ENCODE results near the gene CLCN2. TPM values are rescaled to one million over a fixed set of nuclear protein-coding genes. Genes with fewer than 3 reads are reported as not detected.
A peak's percentile ranks its signal among the peaks of the same experiment; 100 is the strongest.

CLCN2 gene
- total RNA-seq, 1 donor from 2014 or later: 9.0 TPM

DNA sequence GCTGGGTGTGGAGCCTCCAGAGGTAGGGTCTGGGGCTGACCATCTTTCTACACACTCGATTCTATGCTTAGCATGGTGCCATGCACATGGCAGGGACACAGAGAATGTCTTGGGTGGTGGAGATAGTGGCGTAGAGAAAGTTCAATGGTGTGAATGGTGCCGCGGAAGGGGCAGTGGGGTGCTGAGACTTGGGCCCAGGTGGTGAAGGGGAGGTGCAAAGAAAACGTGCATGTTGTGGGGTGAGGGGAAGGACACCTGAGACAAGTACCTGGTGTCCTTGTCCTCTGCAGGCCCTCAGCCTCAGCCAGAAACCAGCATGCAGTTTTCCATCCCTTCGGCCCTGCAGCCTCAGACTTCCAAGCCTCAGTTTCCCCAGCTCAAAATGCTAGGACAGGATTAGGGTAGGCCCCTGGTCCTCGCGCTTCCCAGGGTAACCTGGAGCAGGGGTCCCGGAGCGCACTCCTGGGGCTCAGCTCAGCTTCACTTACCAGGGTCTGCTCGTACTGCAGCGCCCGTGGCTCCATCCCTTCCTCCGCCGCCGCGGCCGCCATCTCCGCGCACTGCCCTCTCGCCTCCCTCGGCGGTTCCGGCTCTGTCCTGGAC is 375 bp downstream of the CLCN2 start:
- Histone ChIP-seq H3K9me3 (ENCODE audit: insufficient read depth, low read depth, low read length) (no peaks in the 10 kb centered on the region), H3K4me3 (ENCODE audit: insufficient read depth, low read depth, low read length) (peak overlapping the region; percentile 82), H4K20me1 (ENCODE audit: insufficient read depth, low read length) (peaks cover 17% of the 10 kb centered on the region), H3K79me2 (ENCODE audit: insufficient read depth, low read length) (peaks cover 34% of the 10 kb centered on the region), H2AFZ (ENCODE audit: low read depth, low read length) (peak overlapping the region; percentile 92), H3K27ac (ENCODE audit: low read depth, low read length) (no peak overlapping the region), H3K27me3 (ENCODE audit: insufficient read depth, low read length) (no peaks in the 10 kb centered on the region), H3K4me1 (ENCODE audit: insufficient read depth, low read length) (peaks cover 10% of the 10 kb centered on the region), H3K36me3 (ENCODE audit: insufficient read depth, low read length) (peaks cover 6% of the 10 kb centered on the region), H3K4me2 (ENCODE audit: low read length) (peak overlapping the region; percentile 92), H3K9ac (ENCODE audit: low read length) (peak overlapping the region; percentile 88)
- DNase-seq (ENCODE audit: low read depth): no peak
- no peak for FAIRE-seq
- TF ChIP-seq EZH2 (IDR thresholded peaks at IDR 0.05; ENCODE audit: insufficient read depth, low read length): no peak
- H3K9me3 Mint-ChIP-seq (ENCODE audit: unreplicated experiment): no peaks in the 10 kb centered on the region
- H3K27ac Mint-ChIP-seq (ENCODE audit: unreplicated experiment): peak overlapping the region; percentile 53
- peak overlapping the region; percentile 88 for H3K4me3 Mint-ChIP-seq (ENCODE audit: unreplicated experiment)
- H3K4me1 Mint-ChIP-seq (ENCODE audit: low read depth, unreplicated experiment): peaks cover 16% of the 10 kb centered on the region
- H3K27me3 Mint-ChIP-seq (ENCODE audit: low read depth, unreplicated experiment): no peaks in the 10 kb centered on the region
- H3K36me3 Mint-ChIP-seq (ENCODE audit: low read depth, unreplicated experiment): peaks cover 13% of the 10 kb centered on the region

DNA sequence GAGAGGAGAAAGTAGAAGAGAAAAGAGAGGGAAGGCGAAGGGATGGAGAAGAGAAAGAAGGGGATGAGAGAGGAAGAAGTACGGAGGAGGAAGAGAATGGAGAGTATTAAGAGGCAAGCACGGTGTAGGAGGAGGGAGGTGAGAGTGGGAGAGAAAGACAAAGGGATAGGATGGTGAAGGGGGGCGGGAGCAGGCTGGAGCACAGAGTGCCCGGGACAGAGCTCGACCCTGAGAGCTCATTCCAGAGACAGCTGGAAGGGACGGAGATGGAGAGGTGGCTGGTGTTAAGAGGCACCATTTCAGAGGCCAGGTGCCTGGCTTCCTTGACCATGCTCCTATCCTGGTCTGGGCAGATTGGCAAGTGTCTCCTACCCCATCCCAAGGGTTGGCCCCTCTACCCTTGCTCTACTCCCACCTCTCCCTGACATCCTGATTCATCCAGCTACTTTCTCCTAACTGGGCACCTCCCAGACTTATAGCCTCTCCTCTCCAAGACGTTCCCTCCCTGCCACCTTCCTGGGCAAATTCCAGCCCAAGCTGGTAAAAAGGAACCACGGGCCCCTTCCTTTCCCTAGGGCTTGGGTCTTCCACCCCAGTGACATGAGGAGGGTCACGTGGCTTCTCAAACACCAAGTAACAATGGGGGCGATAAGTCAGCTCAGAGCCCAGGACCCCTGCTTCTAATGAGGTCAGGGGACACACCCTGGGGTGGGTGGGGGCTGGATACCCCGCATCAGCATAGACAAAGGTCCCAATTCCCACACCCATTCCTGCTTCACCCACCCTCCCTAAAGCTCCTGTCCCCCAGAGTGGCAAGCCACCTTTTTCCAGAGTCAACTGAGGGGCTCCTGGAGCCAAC is 1.1 kb downstream of the CLCN2 start:
- peaks cover 33% of the 10 kb centered on the region for H3K79me2 ChIP-seq (ENCODE audit: insufficient read depth, low read length)
- Mint-ChIP-seq H3K27ac (ENCODE audit: unreplicated experiment) (peak overlapping the region; percentile 53), H3K27me3 (ENCODE audit: low read depth, unreplicated experiment) (no peaks in the 10 kb centered on the region), H3K4me1 (ENCODE audit: low read depth, unreplicated experiment) (peaks cover 24% of the 10 kb centered on the region), H3K36me3 (ENCODE audit: low read depth, unreplicated experiment) (peaks cover 17% of the 10 kb centered on the region), H3K9me3 (ENCODE audit: unreplicated experiment) (no peaks in the 10 kb centered on the region), H3K4me3 (ENCODE audit: unreplicated experiment) (peak overlapping the region; percentile 88)
- peak overlapping the region; percentile 88 for H3K9ac ChIP-seq (ENCODE audit: low read length)
- no peaks in the 10 kb centered on the region for H3K27me3 ChIP-seq (ENCODE audit: insufficient read depth, low read length)
- peaks cover 10% of the 10 kb centered on the region for H3K4me1 ChIP-seq (ENCODE audit: insufficient read depth, low read length)
- H3K4me3 ChIP-seq (ENCODE audit: insufficient read depth, low read depth, low read length): peak overlapping the region; percentile 82
- peaks cover 6% of the 10 kb centered on the region for H3K36me3 ChIP-seq (ENCODE audit: insufficient read depth, low read length)
- peak overlapping the region; percentile 92 for H2AFZ ChIP-seq (ENCODE audit: low read depth, low read length)
- H3K9me3 ChIP-seq (ENCODE audit: insufficient read depth, low read depth, low read length): no peaks in the 10 kb centered on the region
- H3K27ac ChIP-seq (ENCODE audit: low read depth, low read length): no peak overlapping the region
- peaks cover 17% of the 10 kb centered on the region for H4K20me1 ChIP-seq (ENCODE audit: insufficient read depth, low read length)
- TF ChIP-seq, protein P1, sequence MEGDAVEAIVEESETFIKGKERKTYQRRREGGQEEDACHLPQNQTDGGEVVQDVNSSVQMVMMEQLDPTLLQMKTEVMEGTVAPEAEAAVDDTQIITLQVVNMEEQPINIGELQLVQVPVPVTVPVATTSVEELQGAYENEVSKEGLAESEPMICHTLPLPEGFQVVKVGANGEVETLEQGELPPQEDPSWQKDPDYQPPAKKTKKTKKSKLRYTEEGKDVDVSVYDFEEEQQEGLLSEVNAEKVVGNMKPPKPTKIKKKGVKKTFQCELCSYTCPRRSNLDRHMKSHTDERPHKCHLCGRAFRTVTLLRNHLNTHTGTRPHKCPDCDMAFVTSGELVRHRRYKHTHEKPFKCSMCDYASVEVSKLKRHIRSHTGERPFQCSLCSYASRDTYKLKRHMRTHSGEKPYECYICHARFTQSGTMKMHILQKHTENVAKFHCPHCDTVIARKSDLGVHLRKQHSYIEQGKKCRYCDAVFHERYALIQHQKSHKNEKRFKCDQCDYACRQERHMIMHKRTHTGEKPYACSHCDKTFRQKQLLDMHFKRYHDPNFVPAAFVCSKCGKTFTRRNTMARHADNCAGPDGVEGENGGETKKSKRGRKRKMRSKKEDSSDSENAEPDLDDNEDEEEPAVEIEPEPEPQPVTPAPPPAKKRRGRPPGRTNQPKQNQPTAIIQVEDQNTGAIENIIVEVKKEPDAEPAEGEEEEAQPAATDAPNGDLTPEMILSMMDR (IDR thresholded peaks at IDR 0.05; ENCODE audit: insufficient read depth, low read depth, low read length): no peak
- no peak for TF ChIP-seq EZH2 (IDR thresholded peaks at IDR 0.05; ENCODE audit: insufficient read depth, low read length)
- H3K4me2 ChIP-seq (ENCODE audit: low read length): peak overlapping the region; percentile 92
- DNase-seq (ENCODE audit: low read depth): no peak
- FAIRE-seq: no peak

DNA sequence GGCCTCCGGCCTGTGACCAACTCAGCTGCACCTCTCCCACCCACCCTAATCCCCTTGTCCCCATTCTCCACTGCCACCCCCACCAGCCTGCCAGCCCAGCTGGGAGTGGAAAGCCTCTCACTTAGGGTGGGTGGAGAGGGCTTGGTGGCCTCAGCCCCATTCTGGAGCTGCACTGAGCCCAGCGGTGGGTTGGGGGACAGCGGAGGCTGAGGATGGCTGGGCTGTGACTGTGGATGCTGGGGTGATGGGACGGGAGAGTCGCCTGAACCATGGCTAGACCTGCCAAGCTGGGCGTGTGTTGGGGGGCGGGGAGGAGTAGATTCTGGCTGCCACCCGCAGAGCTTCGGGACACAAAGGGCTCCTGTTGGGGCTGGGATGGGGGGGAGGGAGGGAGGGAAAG is 1.8 kb downstream of the CLCN2 start:
- DNase-seq (ENCODE audit: low read depth) (no peak), FAIRE-seq (no peak)
- no peak for TF ChIP-seq EZH2 (IDR thresholded peaks at IDR 0.05; ENCODE audit: insufficient read depth, low read length)
- TF ChIP-seq, protein P1 (IDR thresholded peaks at IDR 0.05; ENCODE audit: insufficient read depth, low read depth, low read length): no peak
- H3K9me3 Mint-ChIP-seq (ENCODE audit: unreplicated experiment): no peaks in the 10 kb centered on the region
- Histone ChIP-seq H3K27ac (ENCODE audit: low read depth, low read length) (no peak overlapping the region), H3K9me3 (ENCODE audit: insufficient read depth, low read depth, low read length) (no peaks in the 10 kb centered on the region), H3K4me1 (ENCODE audit: insufficient read depth, low read length) (peaks cover 8% of the 10 kb centered on the region), H3K27me3 (ENCODE audit: insufficient read depth, low read length) (no peaks in the 10 kb centered on the region), H3K9ac (ENCODE audit: low read length) (no peak overlapping the region), H3K4me2 (ENCODE audit: low read length) (peak overlapping the region; percentile 11), H3K79me2 (ENCODE audit: insufficient read depth, low read length) (peaks cover 26% of the 10 kb centered on the region), H3K4me3 (ENCODE audit: insufficient read depth, low read depth, low read length) (no peak overlapping the region), H4K20me1 (ENCODE audit: insufficient read depth, low read length) (peaks cover 20% of the 10 kb centered on the region), H2AFZ (ENCODE audit: low read depth, low read length) (no peak overlapping the region), H3K36me3 (ENCODE audit: insufficient read depth, low read length) (no peaks in the 10 kb centered on the region)
- no peak overlapping the region for H3K4me3 Mint-ChIP-seq (ENCODE audit: unreplicated experiment)
- no peak overlapping the region for H3K27ac Mint-ChIP-seq (ENCODE audit: unreplicated experiment)
- no peaks in the 10 kb centered on the region for H3K27me3 Mint-ChIP-seq (ENCODE audit: low read depth, unreplicated experiment)
- peaks cover 14% of the 10 kb centered on the region for H3K36me3 Mint-ChIP-seq (ENCODE audit: low read depth, unreplicated experiment)
- peaks cover 19% of the 10 kb centered on the region for H3K4me1 Mint-ChIP-seq (ENCODE audit: low read depth, unreplicated experiment)

Measured in astrocyte (in vitro differentiated cells and primary cell).